Upper lobe of left lung (tissue), 4 donors: ENCODE data around the gene MYT1.

Experiments
- CTCF ChIP-seq, 6 experiments: fragments of 450-650 bp in 4 of 6; fragments of 200-600 bp in 2 of 6; sonication (generic) in 2 of 6; IDR thresholded peaks; one replicate each; pipeline ENCODE4 v1.5.1; 2016 to 2019; ENCODE audit warnings: antibody characterized with exemption in 6 of 6
- EP300 ChIP-seq, 4 donors: sonication (generic); formaldehyde crosslinking; IDR thresholded peaks; one replicate each; pipeline ENCODE4 v1.5.1; 2017; ENCODE audit warnings: antibody characterized with exemption in 4 of 4, control low read depth in 2 of 4
- POLR2A ChIP-seq, 4 donors: fragments of 450-650 bp; IDR thresholded peaks; one replicate each; pipeline ENCODE4 v1.5.1; 2016 to 2017; ENCODE audit warnings: antibody characterized with exemption in 4 of 4, mild to moderate bottlenecking in 2 of 4
- POLR2AphosphoS5 ChIP-seq, 2 donors: sonication (generic); formaldehyde crosslinking; IDR thresholded peaks; one replicate each; pipeline ENCODE4 v1.5.1; 2017; ENCODE audit warnings: antibody characterized with exemption in 2 of 2

GRCh38 chr20:64140956-64141355 is 23.3 kb upstream of the MYT1 start:
- TF ChIP-seq CTCF (IDR thresholded peaks at IDR 0.05) (no peak), POLR2AphosphoS5 (IDR thresholded peaks at IDR 0.05) (no peak), POLR2A (IDR thresholded peaks at IDR 0.05) (no peak), EP300 (IDR thresholded peaks at IDR 0.05) (no peak)
